NCI-H1694 (cell line): ENCODE measurements around the gene PPT1.
"Not testable (repeated sequence)": the region's sequence is repeated elsewhere in the genome, so short reads cannot be mapped to it uniquely, and the experiment has no call there.

ENCODE experiments used
- DNase-seq: peaks from one replicate; lab custom pipeline; 2025; lab: John Stamatoyannopoulos, UW

PPT1 gene

DNA sequence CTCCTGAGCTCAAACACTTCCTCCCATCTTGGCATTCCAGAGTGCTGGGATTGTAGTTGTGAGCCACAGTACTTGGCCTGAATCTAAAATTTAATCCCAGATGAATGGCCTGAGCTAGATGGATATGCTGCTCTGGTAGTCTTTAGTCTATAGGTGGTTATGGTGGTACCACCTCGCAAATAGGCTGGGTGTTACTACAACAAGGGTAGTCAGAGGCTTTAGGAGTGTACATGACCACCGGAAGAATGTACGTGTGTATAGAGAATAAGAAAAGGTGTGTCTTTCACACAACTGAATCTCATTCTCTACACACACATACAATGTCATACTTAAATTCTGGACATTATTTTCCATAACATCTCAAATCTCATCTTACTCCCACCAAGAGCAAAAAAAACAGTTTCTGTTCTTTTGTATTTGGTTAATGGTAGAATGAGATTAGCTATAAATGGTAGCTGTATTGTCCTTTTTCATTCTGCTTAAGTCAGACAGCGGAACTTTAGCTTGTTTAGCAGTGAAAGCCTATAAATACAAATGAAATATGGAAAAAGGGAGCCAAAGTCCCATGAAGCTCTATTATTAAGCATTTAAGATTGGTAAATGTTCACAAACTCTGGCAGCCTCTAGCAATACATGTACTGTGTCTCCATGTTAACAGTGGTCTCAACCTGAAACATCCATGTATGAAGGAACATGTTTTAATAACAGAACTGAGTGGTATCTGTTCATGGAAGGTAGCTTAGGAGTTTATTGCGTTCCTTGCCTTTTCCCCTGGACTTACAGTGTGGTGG, 40.3 kb downstream of the PPT1 start:
- DNase-seq, result no peak

DNA sequence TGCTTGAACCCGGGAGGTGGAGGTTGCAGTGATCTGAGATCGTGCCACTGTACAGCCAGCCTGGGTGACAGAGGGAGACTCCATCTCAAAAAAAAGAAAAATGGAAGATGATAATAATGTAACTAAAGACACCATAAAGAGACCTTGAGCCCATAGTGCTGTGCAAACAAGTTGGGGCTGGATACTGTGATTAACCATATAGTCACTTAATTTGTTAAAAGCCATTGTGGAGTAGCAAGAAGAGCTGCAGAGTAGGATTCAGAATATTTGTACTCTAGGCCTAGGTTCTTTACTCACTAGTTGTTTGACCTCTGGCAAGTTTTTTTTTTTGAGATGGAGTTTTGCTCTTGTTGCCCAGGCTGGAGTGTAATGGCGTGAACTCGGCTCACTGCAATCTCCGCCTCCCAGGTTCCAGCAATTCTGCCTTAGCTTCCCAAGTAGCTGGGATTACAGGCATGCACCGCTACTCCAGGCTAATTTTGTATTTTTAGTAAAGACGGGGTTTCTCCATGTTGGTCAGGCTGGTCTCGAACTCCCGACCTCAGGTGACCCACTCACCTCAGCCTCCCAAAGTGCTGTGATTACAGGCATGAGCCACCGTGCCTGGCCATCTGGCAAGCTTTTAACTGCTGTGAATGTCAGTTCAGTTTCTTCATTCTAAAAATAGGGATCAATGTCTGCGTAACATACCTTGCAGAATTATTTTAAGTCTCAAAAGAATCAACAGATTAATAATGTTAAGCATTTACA, 43.7 kb downstream of the PPT1 start:
- DNase-seq, result no peak

DNA sequence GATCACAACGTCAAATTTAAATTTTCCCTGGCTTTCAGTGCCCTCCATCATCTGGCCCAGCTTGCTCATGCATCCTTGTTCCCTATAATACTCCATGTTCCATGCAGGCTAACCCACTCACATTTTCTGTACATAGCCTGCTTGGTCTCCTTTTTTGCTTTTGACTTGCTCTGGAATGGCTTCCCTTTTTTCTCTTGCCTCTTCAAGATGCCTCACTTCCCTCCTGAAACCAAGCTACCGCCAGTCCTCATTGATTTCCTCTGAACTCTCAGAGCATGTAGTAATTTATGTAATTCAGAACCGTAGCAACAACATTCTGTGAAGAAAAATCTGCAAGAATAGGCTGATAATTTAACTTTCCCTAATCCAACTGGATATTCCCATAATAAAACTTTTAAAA, 46.2 kb downstream of the PPT1 start:
- DNase-seq, result no peak

DNA sequence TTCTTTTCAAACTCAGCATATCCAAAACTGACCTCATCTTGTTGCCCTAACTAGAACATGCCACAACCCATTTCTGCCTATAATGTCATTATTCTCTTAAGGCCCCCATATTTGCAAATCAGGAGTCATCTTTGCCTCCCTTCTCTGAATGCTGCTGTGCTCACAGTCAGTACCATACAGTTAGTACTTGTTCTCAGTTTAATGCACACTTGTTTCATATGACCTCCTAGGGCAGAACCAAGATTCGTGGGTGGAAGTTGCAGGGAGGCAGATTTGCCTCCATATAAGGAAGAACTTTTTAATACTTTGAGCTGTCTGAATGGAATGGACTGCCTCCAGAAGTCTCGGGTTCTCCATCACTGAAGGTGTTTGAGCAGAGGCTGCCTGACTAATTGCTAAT, 47.3 kb downstream of the PPT1 start:
- DNase-seq, result no peak

DNA sequence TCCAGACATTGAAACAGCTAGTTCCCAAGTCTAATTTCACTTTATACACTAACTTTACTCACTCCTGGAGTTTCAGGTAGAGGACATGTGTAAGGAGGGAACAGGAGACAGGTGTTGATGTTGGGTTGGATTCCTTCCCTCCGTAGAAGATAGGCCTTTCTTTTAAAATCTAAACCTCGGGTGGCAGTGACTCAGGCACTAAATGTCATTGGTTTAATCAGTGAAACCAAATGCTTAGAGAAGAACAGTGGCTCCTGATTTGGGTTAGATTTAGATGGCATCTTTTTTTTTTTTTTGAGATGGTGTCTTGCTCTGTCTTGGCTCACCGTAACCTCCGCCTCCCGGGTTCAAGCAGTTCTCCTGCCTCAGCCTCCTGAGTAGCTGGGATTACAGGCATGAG, 49.3 kb downstream of the PPT1 start:
- DNase-seq, result no peak

DNA sequence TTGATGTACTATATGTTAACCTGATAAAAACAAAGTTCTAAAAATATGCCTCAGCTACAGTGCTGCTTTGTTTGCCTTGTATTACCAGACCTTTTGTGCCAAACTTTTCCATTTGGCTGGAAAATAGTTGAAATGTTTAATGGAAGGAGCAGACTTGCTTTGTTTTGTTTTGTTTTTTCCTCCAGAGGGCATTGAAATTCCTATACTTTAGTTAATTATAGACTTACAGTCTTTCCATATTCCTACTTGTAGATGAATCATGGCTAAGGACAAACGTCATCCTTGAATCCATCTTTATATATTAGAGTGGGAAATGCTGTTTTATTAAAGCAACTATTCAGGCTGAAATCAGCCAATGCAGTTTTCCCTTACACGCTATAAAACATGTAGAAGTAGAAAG, 49.8 kb downstream of the PPT1 start:
- DNase-seq, result no peak

DNA sequence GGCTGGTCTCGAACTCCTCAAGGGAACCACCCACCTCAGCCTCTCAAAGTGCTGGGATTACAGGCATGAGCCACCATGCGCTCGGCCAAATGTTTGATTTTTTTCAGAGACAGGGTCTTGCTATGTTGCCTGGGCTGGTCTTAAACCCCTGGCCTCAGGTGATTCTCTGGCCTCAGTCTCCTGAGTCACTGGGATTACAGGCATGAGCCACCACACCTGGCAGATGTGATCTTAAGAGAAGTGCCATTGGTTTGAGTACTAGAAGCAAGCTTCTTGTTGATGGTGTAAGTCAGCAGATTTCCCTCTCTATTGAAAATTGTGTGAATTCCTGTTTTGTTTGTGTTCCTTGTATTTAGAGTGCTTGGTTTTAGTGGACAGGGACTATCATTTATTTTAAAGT, 51.3 kb downstream of the PPT1 start:
- DNase-seq, result no peak

DNA sequence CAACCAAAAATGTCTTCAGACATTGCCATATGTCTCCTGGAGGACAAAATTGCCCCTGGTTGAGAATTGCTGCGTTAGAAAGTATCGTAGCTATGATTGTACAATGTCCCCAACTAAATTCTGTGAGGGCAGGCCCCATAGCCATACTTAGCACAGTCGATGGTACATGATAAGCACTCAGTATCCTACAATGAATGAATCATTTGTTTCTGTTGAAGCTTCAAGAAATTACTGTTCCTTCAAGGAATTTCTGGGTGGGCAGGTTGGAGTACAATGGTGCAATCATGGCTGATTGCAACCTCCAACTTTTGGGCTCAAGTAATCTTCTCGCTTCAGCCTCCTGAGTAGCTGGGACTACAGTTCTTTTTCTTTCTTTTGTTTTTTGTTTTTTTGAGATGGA, 51.9 kb downstream of the PPT1 start:
- DNase-seq, result no peak

DNA sequence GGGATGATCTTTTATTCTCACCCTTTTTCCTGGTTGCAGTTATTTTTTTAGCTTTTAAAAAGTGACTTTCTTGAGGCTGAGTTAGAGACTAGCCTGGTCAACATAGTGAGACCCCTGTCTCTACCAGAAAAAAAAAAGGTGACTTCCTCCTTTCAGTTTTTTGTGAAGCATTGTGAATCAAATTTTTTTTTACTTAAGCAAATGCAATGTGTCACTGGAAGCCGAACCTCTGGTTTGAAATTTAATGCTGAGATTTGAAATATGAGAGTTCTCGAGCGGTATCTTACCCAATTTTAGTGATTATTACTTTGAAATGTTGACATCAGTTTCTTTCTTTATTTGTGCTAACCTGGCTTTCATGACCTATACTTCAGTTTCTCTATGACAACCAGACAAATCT, 52.9 kb downstream of the PPT1 start:
- no peak for DNase-seq

DNA sequence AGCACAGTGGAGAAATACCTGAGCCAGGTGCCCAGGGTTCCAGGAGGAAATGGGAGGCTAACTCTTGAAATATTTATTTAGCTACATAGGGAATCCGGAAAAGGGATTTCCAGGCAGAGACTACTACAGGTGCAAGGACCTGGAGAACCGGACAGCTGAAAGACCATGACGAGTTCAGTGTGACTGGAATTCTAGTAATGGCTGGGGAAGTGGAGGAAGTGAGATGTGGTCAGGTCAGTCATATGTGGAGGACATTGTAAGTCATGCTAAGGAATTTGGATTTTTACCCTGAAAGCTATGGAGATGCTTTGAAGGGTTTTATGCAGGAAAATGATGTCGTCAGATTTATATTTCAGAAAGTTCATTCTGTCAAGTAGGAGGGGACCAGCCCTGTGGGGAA, 54.7 kb downstream of the PPT1 start:
- DNase-seq, result no peak

DNA sequence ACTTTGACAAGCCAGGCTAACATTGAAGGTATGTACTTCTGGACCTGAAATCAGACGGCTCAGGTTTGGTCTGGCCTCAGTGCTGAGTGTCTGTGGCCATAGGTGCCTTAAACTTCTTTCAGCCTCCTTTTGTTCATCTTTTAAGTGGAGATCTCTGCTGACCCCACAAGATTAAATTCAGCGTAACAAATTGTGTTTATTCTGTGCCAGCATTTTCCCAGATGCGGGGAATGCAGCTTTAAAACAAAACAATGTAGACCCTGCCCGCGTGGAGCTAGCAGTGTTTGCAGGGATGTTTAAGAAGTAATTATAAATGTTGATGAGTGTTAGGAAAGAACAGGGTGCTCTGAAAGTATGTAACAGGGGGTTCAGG, 55.6 kb downstream of the PPT1 start:
- no peak for DNase-seq

DNA sequence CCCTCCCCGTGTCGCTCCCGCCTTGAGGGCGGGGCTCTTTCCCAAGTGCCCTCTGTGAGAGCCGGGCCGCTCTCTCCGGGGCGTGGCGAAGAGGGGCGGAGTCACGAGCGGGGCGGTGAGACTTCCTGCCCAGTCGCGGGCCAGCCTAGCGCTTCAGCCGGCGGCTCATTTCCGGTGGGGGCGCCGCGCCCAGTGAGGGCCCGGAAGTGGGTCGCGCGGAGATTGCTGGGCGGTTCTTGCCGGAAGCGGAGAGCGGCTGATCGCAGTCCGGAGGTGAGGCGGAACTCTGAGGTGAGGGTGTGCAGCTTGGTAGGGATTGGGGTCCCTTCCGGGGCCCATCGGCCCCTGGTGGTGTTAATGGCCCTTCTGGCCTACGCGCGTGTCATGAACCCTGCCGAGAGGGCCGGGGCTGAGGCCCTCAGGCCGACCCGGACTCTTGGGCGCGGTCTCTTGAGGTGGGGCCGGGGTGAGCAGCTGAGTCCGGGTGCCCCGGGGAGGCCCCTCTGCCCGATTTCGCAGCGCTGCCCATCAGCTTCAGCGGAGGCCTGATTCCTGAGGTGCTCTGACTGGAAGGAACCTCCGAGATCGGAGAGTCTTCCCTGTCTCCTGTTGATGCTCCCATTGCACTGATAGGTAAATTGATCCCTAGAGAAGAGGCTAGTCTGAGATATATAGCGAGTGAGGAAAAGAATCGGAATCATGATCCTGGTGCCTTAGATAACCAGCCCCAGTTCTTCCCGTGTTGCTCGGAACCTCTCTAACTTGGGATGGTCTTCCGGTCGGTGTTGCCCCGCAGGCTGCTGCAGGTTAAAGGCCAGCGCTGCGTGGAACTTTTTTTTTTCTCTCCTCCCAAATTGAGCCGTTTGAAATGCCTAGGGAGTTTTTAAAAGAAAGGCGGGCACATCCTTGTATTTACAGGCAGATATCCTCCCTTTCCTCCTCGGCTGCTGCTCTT, 56.3 kb downstream of the PPT1 start, which contains the start of gene CAP1:
Gene CAP1, plus strand, starts transcription at position 219 of the 955 bp plus-strand sequence. CDS start 18,618 bp downstream, outside the sequence.
- peak; percentile 96 for DNase-seq

DNA sequence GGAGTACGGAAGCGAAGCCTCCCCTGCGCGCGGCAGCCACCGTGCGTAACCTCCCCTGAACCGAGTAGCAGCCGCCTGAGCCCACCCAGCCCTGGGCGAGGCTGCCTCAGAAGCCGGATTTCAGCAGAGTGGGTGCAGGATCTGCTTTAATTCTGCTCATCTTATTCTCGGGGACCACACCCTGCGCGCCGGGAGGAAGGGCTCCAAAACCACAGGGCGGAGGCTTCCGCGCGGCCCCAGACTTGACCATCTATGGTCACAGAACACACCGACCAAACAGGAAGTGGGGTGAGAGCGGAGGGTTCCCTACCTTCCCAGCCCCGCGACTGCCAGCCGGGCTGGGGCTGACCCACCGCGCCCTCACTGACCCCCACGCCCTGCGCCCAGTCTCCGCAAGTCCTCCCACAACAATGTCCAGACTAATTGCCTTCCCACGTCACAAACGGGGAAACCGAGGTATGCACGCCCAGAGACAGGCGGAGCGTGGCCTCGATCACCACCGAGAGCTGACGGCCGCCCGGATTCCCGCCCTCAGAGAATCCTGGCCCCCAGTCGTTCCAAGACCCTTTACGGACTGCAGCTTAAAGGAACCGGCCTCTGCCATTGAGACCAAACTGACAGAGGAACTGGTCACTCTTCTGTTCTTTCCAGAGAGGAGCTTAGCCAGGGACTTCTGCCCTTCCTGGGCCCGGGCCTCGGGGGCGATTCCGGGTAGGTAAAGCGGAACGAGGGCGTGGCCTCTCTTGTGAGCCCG, 57.1 kb downstream of the PPT1 start:
- DNase-seq, result no peak

DNA sequence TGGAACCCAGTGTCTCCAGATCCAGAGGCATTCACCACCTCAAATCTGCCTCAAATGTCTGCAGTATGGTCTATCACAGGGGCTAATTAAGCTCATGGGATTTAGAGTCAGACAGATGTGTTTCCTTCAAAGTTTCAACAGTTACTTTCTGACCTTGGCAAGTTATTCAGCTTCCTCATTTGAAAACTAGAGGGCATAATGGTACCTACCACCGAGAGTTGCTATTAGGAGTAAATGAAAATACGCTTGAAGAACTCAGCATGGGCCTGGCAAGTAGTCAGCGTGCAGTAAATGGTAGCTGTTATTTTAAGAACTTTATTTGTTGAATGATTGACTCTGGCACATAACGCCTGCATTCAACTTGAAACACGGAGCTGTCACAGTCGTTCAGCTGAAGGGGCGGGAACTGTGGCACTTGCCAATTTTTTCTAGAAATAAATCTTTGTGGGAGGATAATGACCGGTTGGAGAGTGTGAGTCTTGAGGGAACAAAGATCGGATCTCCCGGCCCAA, 57.8 kb downstream of the PPT1 start:
- peak; percentile 9 for DNase-seq

DNA sequence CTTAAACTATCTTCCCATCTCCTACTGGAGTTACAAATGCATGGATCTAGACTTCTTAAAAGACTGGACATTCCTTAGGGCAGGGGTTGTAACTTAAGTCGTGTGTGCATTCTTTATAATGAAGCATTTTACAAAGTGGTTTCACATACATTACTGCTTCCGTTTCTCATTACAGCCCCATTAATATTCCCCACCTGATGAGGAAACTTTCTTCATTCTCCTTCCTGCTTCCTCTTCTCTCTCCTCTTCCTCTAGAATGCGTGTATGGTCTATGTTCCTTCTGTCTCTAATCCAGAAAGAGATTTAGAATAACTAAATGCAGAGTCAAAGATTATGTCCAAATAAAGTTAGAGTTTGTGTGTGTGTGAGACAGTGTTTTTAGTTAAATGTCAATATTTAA, 58.4 kb downstream of the PPT1 start:
- no peak for DNase-seq

DNA sequence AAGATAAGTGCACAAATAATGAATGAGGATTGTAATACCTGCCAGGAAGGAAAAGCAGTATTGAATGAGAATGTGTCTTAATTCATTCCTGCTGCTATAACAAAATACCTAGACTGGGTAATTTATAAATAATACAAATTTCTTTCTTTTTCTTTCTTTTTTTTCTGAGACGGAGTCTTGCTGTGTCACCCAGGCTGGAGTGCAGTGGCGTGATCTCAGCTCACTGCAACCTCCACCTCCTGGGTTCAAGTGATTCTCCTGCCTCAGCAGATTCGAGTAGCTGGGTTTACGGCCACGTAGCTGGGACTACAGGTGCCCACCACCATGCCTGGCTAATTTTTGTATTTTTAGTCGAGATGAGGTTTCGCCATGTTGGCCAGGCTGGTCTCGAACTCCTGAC, 59.8 kb downstream of the PPT1 start:
- DNase-seq, result not testable (repeated sequence)

DNA sequence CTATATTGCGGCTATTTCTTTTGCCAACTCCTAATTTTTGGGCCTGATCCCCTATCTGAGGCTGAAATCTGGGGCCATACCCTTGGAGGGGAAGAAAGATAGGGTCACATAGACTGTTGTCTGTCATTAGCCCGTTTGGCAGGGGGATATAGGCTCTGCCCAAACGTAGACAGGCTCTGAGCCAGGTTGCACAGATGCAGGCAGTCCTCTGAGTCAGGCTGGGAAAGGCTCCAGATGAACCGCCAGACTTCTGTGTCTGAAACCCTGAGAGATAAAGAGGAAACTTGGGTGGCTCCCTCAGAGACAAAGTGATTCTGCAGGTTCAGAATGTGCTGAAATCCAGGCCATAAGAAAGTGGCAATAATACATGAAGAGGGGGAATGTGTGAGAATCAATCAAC, 60.5 kb downstream of the PPT1 start:
- DNase-seq, result peak; percentile 77

DNA sequence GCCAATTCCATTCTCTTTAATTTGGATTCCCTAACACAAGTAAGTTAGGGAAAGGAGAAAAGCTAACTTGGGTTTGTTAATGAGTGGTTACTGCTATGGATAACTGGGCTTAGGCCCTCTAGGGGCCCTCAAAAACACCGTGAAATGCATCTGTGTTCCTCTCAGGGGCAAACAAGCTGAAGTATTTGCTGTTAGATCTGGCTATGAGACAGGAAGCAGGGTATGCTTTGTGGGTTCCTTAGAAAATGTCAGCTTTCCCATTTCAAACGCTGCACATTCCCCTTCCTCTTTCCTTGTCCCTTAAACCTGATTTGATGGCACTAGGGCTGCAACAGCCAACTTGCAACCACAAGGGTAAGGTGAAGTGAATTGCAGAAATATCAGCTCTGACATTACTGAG, 62.2 kb downstream of the PPT1 start:
- no peak for DNase-seq

DNA sequence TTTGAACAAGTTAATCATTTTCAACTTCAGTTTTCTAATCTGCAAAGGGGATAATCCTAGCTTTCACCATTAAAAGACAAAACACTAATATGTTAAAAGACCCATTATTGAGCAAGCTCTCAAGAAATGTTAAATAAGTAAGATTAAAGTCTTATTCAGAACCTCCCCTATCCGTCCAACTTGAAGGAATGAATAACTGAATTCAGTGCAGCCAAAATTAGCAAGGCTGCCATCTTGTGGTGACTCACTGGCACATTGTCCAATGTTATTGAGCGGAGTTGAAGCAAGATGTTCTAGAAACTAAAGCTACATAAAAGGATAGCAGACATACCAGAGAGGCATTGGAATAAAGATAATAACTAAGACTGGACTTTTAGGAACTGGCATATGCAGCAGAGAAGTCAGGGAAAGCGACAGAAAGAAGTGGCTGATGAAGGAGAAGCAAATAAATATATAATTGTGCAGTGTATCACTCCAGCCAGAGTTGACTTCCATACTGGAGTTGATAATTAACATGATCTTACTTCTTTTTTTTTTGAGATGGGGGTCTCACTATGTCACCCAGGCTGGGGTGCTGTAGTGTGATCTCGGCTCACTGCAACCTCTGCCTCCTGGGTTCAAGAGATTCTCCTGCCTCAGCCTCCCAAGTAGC, 64.7 kb downstream of the PPT1 start:
- DNase-seq, result peak; percentile 37

DNA sequence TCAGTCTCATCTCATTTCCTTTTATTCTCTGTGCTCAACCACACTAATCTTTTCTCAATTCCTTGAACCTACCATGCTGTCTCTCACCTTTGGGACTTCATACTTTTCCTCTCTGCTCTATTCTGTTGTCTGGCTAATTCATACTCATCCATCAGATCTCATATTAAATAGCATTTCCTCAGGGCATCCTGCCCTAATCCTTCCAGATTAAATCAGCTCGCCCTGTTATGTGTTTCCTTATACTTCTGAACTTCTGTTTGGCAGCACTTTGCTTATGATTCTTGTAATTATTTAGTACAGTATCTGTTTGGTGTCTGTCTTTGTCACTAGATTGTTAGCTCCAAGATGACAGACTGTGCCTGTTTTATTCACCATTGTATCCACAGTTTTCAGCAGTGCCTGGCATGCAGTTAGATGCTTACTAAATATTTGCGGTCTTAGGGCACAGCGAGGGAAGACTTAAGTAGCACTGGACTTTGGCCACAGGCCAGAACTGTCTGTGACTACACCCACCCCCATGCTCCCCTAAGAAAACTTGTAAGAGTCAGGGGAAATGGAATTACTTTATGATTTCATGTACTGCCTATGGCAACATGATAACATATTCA, 66.4 kb downstream of the PPT1 start:
- no peak for DNase-seq

DNA sequence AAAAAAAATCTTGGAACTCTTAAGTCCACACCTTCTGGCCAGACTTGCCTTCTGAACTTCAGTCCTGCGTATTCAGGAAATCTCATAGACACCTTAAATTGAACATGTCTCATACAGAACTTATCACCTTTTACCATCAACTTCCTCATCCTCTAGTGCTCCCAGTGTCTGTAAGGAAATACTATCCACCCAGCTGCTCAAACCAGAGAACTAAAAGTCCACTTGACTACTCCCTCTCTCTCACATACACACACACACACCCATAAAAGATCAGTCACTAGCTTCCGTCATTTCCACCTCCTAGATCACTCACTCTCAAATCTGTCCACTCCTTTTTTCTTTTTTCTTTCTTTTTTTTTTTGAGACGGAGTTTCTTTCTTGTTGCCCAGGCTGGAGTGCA, 67.4 kb downstream of the PPT1 start:
- DNase-seq, result no peak
